NCI-H460 (cell line): ENCODE data around the gene MYOM3. TPM values are rescaled to one million over a fixed set of nuclear protein-coding genes. Genes with fewer than 3 reads are reported as not detected.

Experiments
- DNase-seq: peaks from one replicate; pipeline ENCODE4 v3.0.0-alpha.2; 2016; ENCODE audit warnings: low read depth; ENCODE audit errors: extremely low read depth
- total RNA-seq: library from RNA; depleted of rRNA; stranded (reverse); fragments of >200 nt; shearing (Covaris generic); gene quantifications from 2 replicates; pipeline ENCODE4 v1.2.3, GENCODE V29; 2014

The MYOM3 gene
- total RNA-seq, 1 experiment from 2014 or later = 3.1 TPM

- no peak for DNase-seq
Measured at GRCh38 chr1:24139841-24140425, 28.0 kb upstream of the MYOM3 start.

DNA sequence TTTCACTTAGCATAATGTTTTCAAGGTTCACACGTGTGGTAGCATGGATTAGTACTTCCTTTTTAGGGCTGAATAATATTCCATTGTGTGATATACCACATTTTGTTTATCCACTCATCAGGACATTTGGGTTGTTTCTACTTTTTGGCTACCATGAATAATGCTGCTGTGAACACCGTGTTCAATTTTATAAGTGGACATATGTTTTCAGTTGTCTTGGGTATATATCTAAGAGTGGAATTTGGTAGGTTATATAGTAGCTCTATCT is 27.2 kb upstream of the MYOM3 start:
- DNase-seq = no peak

DNA sequence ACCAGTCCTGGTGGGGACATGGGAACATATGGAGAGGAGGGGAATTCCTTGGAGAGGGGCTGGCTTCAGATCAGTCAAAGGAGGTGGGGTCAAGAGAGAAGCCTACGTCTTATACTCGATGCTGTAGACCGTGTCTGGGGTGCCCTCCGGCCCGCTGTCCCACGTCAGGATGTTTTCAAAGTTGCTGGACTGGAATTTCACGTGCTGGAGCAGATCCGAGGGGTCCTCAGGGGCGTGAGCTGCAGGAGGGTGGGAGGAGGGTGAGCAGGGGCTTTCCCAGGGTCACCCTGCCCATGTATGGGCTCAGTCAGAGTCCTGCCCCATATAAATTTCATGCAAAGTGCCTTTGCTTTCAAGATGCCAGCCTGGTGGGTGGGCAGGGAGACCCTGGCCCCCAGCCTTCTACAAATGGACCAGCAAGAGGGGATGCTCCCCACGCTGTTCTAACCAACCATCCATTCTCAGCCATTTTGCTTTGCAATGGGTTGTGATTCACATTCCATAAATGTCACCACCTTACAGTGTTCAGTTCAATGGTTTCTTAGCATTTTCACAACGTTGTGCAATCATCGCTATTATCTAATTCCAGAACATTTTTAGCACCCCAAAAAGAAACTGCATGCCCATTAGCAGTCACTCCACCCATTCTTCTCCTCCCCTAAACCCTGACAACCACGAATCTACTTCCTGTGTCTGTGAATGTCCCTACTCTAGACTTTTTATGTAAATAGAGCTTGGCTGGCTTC is 26.7 kb upstream of the MYOM3 start:
- no peak for DNase-seq

- no peak for DNase-seq
Measured at GRCh38 chr1:24136956-24137539, 25.1 kb upstream of the MYOM3 start.

GRCh38 chr1:24134376-24134775 is 22.4 kb upstream of the MYOM3 start:
- no peak for DNase-seq

- DNase-seq = no peak
Measured at GRCh38 chr1:24133819-24134218, 21.9 kb upstream of the MYOM3 start.

GRCh38 chr1:24130385-24130784 is 18.4 kb upstream of the MYOM3 start:
- no peak for DNase-seq

GRCh38 chr1:24127801-24128363 is 15.9 kb upstream of the MYOM3 start:
- DNase-seq = no peak

GRCh38 chr1:24127134-24127800 is 15.3 kb upstream of the MYOM3 start:
- DNase-seq = no peak

- no peak for DNase-seq
Measured at GRCh38 chr1:24126672-24127023, 14.7 kb upstream of the MYOM3 start.

- no peak for DNase-seq
Measured at GRCh38 chr1:24126018-24126671, 14.2 kb upstream of the MYOM3 start.

DNA sequence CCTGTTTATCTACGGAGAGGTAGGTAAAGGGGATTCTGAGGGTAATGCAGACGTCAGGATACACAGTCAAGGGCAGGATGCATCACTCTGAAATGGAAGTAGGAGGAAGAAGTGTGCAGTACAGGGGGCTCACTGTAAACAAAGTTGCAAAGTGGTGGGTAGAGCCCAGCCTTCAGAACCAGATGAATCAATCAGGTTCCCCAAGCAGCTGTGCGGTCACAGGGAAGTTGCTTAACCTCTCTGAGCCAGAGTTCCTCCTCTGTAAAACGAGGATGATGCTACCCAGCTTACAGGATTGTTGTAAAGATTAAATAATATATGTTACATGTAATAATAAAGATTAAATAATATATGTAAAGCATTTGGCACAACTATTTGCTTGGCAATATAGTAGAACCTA is 13.5 kb upstream of the MYOM3 start:
- no peak for DNase-seq

- DNase-seq = no peak
Measured at GRCh38 chr1:24124980-24125379, 13.0 kb upstream of the MYOM3 start.

DNA sequence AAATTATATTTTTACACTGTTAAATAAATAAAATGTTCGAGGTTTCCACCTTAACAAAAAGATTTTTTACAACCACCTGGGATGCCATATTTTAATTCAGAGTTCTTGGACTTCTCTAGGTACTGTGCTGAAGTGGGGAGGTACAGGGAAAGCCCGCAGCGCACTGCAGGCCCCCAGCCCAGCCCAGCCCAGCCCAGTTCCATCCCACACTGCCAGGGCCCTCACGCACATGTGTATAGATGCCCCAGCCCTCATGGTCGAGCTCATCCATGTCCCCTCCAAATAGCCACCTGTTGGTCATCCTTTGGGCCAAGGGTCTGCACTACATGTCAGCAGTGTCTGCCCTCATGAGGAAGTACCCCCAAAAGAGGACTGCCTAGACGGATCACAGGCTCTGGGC is 11.7 kb upstream of the MYOM3 start:
- no peak for DNase-seq

DNA sequence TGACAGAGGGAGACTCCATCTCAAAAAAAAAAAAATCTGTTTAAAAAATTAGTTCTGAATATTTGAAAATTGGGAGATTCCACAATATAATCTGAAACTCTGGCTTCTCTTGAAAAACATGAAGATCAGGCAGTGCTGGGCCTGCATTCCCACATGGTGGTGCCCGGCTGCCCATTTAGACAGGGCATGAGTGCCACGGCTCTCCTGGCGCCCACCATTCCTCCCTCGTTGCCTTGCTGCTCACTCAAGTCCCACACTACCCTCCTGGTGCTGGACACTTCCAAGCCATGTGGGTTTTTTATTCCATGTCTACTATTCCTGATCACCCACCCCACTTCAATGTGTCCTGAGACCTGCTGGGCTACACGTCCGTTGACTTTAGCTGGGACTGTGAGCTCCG is 10.8 kb upstream of the MYOM3 start:
- DNase-seq = no peak

- DNase-seq = no peak
Measured at GRCh38 chr1:24121406-24121805, 9.5 kb upstream of the MYOM3 start.

GRCh38 chr1:24120965-24121364 is 9.0 kb upstream of the MYOM3 start:
- no peak for DNase-seq

- DNase-seq = no peak
Measured at GRCh38 chr1:24119859-24120756, 8.2 kb upstream of the MYOM3 start.

DNA sequence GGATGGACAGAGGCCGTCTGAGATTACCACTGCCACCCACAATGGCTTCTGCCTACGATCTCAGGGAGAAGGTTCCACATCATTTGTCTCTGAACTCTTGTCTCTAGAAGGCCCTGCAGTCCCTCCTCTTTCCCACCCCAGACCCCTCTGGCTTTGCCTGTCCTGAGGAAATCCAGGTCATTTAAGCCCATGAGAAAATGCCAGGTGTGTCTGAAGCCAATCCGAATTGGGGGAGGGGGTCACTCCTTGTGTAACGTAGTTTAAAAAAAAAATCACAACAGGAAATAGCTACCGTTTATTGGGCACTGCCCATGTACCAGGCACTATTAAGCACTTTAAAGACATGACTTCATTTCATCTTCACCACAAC is 7.5 kb upstream of the MYOM3 start:
- DNase-seq = no peak
